Stimulated activated naive CD8-positive, alpha-beta T cell treated with anti-CD3 and anti-CD28 coated beads, Interleukin-15, amount 100 ng/mL, for 72 hours (primary cell): ENCODE measurements around the gene RIPOR1.

Experiments used
- ATAC-seq: fragments of 150-1000 bp; cut with Tn5 transposase; 2 replicates; pipeline ENCODE4 v1.10.0; 2021; ENCODE audit warnings: mild to moderate bottlenecking, moderate library complexity
- DNase-seq, 2 donors: peaks; one replicate each; pipeline ENCODE4 v3.0.0; 2021 to 2022
- H3K27ac Mint-ChIP-seq, 2 donors: one replicate each; pipeline ENCODE4 v1.8.0; 2022; ENCODE audit warnings: mild to moderate bottlenecking in 2 of 2, mixed read lengths in 2 of 2, moderate library complexity in 2 of 2
- H3K27me3 Mint-ChIP-seq: one replicate; pipeline ENCODE4 v1.8.0; 2022; ENCODE audit warnings: mixed read lengths
- H3K4me1 Mint-ChIP-seq: one replicate; pipeline ENCODE4 v1.8.0; 2022; ENCODE audit warnings: mild to moderate bottlenecking, mixed read lengths
- H3K4me3 Mint-ChIP-seq, 2 donors: one replicate each; pipeline ENCODE4 v1.8.0; 2022; ENCODE audit warnings: mild to moderate bottlenecking in 2 of 2, mixed read lengths in 2 of 2, moderate library complexity in 1 of 2
- H3K9me3 Mint-ChIP-seq, 2 donors: one replicate each; pipeline ENCODE4 v1.8.0; 2022; ENCODE audit warnings: mixed read lengths in 2 of 2

The RIPOR1 gene

DNA sequence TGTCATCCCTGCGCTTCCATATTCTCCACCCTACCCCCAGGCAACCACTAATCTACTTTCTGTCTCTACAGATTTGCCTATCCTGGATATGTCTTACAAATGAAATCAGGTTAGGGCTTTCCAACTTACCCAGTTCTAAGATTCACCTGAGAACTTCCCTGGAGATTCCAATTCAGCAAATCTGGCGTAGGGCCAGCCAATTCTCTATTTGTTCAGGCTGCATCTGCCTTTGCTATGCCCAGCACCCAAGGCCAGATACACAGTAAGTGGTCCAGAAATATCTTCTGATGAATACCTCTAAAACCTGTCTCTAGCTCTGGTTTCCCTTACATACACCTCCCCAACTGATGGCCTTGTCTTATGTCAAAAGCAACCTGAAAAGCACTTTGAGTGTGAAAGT lies 23.3 kb downstream of the RIPOR1 start:
- DNase-seq (no peak), ATAC-seq (no peak)
- no peaks in the 10 kb centered on the region for H3K9me3 Mint-ChIP-seq
- peak overlapping the region in 1 of 2 donors; percentile 44 for H3K27ac Mint-ChIP-seq
- peaks cover 75% of the 10 kb centered on the region for H3K4me1 Mint-ChIP-seq
- no peak overlapping the region for H3K4me3 Mint-ChIP-seq
- no peaks in the 10 kb centered on the region for H3K27me3 Mint-ChIP-seq

DNA sequence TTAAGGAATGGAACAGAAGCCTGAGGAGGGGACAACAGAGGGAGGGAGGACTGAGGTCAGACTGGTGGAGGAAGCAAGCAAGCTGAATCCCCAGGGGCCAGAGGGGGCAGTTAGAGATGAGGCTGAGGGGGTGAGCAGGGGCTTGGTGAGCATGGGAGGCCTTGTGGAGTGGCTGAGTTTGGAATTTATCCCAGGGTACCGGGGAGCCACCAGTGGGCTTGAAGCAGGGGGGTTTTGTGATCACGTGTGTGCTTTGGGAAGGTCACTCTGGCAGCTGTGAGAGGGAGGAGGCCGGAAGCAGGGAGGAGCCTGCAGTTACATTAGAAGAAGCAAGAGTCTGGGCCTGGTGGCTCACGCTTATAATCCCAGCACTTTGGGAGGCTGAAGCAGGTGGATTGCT lies 23.8 kb downstream of the RIPOR1 start:
- Mint-ChIP-seq H3K4me1 (peaks cover 75% of the 10 kb centered on the region), H3K27ac (peak overlapping the region; percentile 87 to 92), H3K27me3 (no peaks in the 10 kb centered on the region), H3K9me3 (no peaks in the 10 kb centered on the region), H3K4me3 (peak overlapping the region in 1 of 2 donors; percentile 55)
- ATAC-seq (no peak), DNase-seq (no peak)

DNA sequence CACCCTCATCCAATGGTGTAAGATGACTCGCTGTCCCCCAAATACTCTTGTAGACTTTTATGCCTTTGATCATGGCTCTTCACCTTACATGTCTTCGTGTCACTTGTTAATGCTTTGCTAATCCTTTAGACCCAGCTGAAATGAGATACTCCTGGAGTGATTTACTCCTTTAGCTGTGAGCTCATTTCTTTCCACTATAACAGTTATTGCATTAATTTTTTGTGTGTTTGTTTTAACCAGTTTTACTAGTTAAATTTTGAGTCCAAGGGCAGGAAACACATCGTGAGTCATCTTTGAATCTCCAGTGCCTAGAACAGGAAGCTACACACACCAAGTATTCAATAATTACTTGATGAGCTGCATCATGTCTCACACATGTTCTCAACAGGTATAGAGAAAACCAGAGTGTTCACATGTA lies 27.2 kb downstream of the RIPOR1 start:
- H3K9me3 Mint-ChIP-seq, result no peaks in the 10 kb centered on the region
- ATAC-seq, result peak; percentile 97
- peaks cover 68% of the 10 kb centered on the region for H3K4me1 Mint-ChIP-seq
- no peaks in the 10 kb centered on the region for H3K27me3 Mint-ChIP-seq
- DNase-seq, result no peak
- peak overlapping the region; percentile 95 to 97 for H3K27ac Mint-ChIP-seq
- peak overlapping the region; percentile 71 to 73 for H3K4me3 Mint-ChIP-seq

DNA sequence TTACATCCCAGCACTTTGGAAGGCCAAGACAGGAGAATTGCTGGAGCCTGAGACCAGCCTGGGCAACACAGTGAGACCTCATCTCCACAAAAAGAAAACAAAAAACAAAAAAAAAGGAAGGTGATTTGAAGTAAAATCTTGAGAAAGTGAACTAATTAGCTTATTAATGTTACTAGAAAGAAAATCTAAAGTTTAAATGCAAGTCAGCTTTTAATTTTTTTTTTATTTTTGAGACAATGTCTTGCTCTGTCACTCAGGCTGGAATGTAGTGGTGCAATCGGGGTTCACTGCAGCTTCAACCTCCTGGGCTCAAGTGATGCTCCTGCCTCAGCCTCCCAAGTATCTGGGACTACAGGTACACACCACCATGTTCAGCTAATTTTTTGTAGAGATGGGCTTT lies 30.2 kb downstream of the RIPOR1 start:
- peaks cover 56% of the 10 kb centered on the region for H3K4me1 Mint-ChIP-seq
- no peaks in the 10 kb centered on the region for H3K27me3 Mint-ChIP-seq

DNA sequence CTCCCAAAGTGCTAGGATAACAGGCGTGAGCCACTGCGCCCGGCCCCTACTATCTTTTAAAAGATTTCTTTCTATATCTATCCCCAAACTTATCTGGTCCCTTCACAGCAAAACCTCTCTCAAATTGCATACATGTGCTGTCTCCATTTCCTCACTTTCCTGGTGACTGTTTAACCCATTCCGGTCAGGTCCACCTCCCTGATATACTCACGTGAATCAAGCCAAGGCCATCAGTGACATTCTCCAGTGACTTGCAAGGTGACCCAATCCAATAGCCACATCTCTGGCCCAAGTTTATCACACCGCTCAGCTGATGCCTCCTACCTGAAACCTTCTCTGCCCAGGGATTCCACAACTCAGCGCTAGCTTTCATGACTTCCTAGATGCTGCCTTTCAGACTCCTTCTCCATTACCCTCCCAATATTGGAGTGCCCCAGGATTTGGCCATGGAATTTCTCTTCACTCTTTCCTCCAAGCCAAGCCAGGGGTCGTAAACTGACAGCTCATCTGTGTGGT lies 32.3 kb downstream of the RIPOR1 start:
- Mint-ChIP-seq H3K27me3 (no peaks in the 10 kb centered on the region), H3K4me1 (peaks cover 58% of the 10 kb centered on the region), H3K4me3 (peak overlapping the region; percentile 89 to 94), H3K9me3 (no peaks in the 10 kb centered on the region), H3K27ac (peak overlapping the region; percentile 37 to 84)
- ATAC-seq (no peak), DNase-seq (no peak)

More for the DNA sequence above, 30.2 kb downstream of the RIPOR1 start:
- Mint-ChIP-seq H3K27ac (no peak overlapping the region), H3K4me3 (no peak overlapping the region), H3K9me3 (no peaks in the 10 kb centered on the region)
- DNase-seq (no peak), ATAC-seq (no peak)

DNA sequence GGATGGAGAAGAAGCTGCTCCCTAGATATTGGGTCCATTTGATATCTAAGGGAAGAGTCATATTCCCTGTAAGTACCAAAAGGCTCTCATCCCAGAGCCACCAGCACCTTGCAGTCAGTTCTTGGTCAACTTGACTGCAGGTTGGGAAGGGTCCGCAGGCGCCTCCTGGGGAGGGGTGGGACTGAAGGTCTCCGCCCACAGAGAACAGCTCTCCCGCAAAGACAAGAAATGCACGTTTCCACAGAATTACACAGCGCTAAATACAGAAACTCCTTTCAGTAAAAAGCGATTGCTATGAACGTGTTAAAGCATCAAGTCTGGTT lies 32.8 kb downstream of the RIPOR1 start:
- DNase-seq (no peak), ATAC-seq (no peak)
- Mint-ChIP-seq H3K4me1 (peaks cover 55% of the 10 kb centered on the region), H3K9me3 (no peaks in the 10 kb centered on the region), H3K27me3 (no peaks in the 10 kb centered on the region), H3K27ac (peak overlapping the region; percentile 37 to 84), H3K4me3 (peak overlapping the region; percentile 89 to 94)

DNA sequence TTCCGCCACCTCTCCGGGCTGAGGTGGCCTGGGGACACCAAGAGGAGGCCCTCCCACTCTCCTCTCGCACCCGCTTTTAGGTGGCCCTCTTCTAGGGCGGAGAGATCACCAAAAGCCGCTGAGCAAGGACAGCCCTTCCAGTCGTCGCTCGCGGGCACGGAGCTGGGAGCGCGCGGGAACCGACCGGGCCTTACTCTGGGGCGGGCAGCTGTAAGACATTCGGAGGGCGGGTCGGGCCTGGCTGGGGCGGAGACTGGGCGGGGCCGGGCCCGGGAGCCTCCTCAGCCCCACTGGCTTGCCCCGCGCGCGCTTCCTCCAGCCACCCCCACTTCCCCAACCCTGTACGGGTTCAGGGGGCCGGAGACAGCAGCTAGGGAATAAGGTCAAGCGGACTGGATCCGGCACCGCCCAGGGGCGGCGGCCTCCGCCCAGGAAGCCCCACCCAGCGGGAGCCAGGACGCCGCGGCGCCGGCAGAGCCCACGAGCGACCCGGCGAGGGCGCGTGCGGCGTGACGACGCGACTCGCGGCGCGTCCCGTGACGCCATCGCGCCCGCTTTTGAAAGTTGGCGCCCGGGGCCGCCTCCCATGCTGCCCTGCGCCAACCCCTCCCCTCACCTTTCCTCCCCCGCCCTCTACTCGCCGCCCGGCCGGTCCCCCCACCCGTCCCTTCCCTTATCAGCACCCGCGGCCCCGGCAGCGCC lies 33.3 kb downstream of the RIPOR1 start:
- Mint-ChIP-seq H3K4me1 (peaks cover 55% of the 10 kb centered on the region), H3K9me3 (no peaks in the 10 kb centered on the region), H3K4me3 (peak overlapping the region; percentile 89 to 94), H3K27me3 (no peaks in the 10 kb centered on the region), H3K27ac (peak overlapping the region; percentile 93 to 98)
- DNase-seq (peak; percentile 98), ATAC-seq (peak; percentile 92)

DNA sequence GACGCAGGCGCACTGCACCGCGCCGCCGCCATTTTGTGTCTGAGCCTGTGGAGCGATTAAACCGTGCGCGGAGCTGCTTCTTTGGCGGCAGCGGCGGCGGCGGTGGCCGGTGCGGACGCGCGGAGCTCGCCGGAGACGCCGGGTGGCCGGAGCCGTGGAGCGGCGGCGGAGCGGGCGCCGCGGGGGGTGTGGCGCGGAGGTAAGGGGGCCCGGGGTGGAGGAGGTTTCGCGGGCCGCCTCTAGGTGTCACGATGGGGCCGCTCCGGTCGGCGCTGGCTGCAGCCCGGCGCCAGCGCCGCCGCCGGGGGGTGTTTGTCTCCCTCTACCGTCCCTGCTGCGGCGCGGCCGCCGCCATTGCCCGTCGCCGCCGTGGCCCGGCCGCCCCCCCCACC lies 33.9 kb downstream of the RIPOR1 start, which contains the start of gene CTCF:
TSS of gene CTCF (plus strand) at position 1 of the 392 bp plus-strand sequence. CDS start 48,307 bp downstream, outside the sequence.
- Mint-ChIP-seq H3K4me3 (peak within 1 kb of the TSS; percentile 89 to 94), H3K27me3 (no peaks in the 10 kb centered on the region), H3K9me3 (no peaks in the 10 kb centered on the region), H3K4me1 (peaks cover 55% of the 10 kb centered on the region), H3K27ac (peak within 1 kb of the TSS; percentile 98)
- DNase-seq (peak in 1 of 2 donors; percentile 82), ATAC-seq (peak; percentile 67)

DNA sequence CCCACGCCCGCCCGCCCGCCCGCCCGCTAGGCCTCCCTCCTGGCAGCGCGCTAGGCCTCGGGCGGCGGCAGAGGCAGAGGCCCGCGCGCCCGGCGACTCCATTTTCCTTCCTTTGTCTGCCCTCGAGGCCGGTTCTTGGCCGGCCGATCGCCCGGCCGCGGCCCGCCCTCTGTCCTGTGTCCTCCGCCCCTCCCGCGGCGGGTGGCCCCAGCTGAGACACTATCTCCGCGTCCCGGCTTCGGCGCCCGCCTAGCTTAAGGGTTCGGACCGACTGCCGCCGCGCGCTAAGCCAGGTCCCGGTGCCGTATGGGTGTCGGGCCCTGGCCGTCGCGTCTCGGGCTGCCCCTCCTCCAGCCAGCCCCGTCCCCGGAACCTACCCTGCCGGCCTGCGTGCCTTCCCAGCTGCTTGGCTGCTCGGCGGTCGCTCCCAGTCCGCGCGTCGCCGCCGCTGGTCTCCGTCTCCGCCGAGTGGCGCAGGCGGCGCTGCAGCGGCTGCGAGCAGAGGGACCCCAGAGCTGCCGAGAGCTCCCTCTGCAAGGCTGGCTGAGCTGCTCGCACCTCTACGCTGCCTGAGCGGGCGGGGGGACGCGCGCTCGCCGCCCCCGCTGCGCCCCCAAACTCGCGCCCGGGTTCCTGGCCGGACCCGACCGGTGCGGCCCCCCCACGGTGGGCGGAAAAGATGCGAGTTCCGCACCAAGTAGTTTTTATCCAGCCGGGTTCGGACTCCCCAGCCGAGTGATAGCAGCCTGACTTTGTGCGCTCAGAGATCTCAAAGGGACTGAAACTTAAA lies 34.5 kb downstream of the RIPOR1 start:
- peak overlapping the region; percentile 96 to 98 for H3K27ac Mint-ChIP-seq
- H3K4me1 Mint-ChIP-seq, result peaks cover 52% of the 10 kb centered on the region
- DNase-seq, result peak; percentile 78
- H3K4me3 Mint-ChIP-seq, result peak overlapping the region; percentile 89 to 91
- no peaks in the 10 kb centered on the region for H3K27me3 Mint-ChIP-seq
- ATAC-seq, result peak; percentile 18
- H3K9me3 Mint-ChIP-seq, result no peaks in the 10 kb centered on the region

DNA sequence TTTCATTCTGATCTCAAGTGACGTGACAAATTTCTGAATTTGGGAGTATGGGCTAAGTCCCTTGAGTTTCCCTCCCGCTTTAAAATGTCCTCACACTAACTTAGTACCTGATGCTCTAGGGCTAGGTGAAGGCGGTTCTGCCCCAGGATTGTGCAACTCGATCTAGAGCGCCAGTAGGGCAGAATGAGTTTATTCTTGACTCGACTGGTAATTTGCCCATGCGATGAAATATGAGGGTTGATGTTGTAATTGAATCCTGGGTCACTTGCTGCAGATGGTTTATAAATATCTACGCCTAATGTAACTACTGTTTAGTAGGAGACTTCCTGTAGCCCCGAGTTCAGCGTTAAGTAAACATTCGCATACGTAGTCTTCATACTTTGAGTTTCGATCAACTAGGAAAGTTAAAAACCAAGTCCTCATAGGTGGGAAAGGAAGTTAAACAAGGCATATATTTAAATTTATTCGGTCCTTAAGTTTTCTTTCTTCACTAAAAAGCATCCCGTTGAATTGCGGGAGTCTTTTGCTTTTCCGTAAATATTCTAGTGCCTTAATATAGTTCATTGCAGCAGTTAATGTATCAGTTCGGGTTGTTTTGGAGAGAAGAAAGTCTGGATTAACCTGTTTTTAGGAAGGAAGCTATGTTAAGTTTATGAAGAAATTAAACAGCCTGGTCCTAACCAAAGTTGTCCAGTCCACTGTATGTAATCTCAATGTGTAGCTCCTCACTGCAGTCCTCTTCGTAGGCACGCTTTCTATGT lies 35.3 kb downstream of the RIPOR1 start:
- Mint-ChIP-seq H3K9me3 (no peaks in the 10 kb centered on the region), H3K27ac (peak overlapping the region; percentile 89 to 98), H3K4me3 (peak overlapping the region; percentile 89 to 91), H3K4me1 (peaks cover 60% of the 10 kb centered on the region), H3K27me3 (no peaks in the 10 kb centered on the region)
- ATAC-seq (no peak), DNase-seq (peak in 1 of 2 donors; percentile 48)

DNA sequence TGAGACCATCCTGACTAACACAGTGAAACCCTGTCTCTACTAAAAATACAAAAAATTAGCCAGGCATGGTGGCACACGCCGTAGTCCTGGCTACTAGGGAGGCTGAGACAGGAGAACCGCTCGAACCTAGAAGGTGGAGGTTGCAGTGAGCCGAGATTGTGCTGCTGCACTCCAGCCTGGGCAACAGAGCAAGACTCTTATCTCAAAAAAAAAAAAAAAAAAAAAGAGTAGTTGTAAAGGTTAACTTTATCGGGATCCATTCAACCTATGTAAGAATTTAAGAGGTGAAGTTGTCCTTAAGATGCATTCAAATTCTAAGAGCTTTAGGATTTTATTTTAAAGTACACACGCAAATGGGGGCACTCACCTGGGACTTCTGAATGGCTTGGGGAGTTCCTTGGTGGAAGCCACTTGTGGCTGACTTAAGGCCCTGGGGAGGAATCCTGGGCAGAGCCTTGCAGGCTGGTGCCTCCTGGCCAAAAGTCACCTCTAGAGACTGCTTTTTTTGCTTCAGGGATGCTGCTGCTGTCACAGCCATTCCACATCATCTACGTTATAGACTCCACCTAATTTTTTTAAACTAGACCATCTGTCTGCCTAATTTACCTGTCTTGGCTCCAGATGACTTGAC lies 37.0 kb downstream of the RIPOR1 start:
- no peak overlapping the region for H3K27ac Mint-ChIP-seq
- peaks cover 52% of the 10 kb centered on the region for H3K4me1 Mint-ChIP-seq
- ATAC-seq, result no peak
- no peaks in the 10 kb centered on the region for H3K9me3 Mint-ChIP-seq
- DNase-seq, result no peak
- no peaks in the 10 kb centered on the region for H3K27me3 Mint-ChIP-seq
- H3K4me3 Mint-ChIP-seq, result peak overlapping the region in 1 of 2 donors; percentile 3

DNA sequence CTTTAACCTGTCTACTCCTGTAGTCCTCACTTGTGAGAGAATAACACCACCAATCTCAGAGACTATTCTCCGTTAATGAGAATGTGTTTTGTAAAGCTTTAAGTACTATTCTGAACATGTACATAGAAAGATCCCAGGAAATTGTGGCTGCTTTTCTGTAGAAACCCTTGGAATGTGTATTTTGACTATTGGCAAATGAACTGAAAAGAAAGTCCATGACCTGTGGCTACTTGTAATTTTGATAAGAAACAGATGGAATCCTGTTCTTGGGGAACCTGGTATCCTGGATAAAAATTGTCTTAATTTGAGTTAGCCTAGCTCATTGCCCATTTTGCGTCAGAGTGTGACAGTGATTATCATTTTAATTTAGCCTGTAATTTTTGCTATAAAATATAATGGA lies 42.8 kb downstream of the RIPOR1 start:
- H3K4me1 Mint-ChIP-seq, result peaks cover 24% of the 10 kb centered on the region
- ATAC-seq (no peak), DNase-seq (no peak)
- H3K4me3 Mint-ChIP-seq, result no peak overlapping the region
- no peaks in the 10 kb centered on the region for H3K27me3 Mint-ChIP-seq
- H3K27ac Mint-ChIP-seq, result peak overlapping the region in 1 of 2 donors; percentile 27
- no peaks in the 10 kb centered on the region for H3K9me3 Mint-ChIP-seq

DNA sequence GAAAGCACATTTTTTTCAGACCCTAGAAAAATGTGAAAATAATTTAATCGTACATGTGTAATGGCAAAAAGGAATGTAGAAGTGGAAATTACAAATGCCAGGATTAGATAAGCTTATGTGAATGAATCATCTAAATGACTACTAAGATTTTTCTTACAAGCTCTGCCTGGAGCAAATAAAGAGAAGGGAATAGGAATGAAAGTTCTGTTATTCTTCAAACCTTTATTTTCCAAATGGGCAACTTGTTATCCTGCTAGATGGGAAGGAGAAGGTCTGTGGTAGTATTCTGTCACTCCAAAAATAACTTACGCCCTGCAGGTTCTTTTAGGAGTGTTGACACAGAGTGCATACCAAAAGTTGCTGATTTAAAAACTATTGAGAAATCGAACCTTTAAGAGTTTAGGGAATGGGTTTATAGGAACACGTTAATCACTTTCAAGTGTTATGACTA lies 43.4 kb downstream of the RIPOR1 start:
- ATAC-seq (no peak), DNase-seq (no peak)
- no peak overlapping the region for H3K4me3 Mint-ChIP-seq
- no peaks in the 10 kb centered on the region for H3K9me3 Mint-ChIP-seq
- no peaks in the 10 kb centered on the region for H3K27me3 Mint-ChIP-seq
- peak overlapping the region in 1 of 2 donors; percentile 6 for H3K27ac Mint-ChIP-seq
- peaks cover 18% of the 10 kb centered on the region for H3K4me1 Mint-ChIP-seq

DNA sequence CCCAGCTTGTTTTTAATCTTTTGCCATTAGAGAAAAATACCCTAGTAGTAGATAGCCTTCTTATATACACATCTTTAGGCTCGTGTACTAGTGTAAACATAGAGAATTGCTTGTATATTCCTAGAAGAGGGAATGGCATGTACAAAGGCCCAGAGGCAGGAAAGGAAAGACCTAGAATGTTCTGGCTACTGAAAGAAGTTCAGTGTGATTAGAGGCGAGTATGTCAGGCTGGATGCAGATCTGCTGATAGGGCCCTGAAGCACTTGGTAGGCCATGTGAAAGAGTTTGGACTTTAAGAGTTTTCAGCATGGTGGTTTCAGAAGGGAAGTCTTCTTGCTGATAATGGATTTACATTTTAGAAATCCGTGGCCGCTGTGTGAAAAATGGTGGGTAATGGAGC lies 51.1 kb downstream of the RIPOR1 start:
- H3K27me3 Mint-ChIP-seq, result no peaks in the 10 kb centered on the region
- no peak overlapping the region for H3K4me3 Mint-ChIP-seq
- H3K4me1 Mint-ChIP-seq, result peaks cover 16% of the 10 kb centered on the region
- peak overlapping the region in 1 of 2 donors; percentile 89 for H3K27ac Mint-ChIP-seq
- ATAC-seq, result no peak
- no peak for DNase-seq
- no peaks in the 10 kb centered on the region for H3K9me3 Mint-ChIP-seq

DNA sequence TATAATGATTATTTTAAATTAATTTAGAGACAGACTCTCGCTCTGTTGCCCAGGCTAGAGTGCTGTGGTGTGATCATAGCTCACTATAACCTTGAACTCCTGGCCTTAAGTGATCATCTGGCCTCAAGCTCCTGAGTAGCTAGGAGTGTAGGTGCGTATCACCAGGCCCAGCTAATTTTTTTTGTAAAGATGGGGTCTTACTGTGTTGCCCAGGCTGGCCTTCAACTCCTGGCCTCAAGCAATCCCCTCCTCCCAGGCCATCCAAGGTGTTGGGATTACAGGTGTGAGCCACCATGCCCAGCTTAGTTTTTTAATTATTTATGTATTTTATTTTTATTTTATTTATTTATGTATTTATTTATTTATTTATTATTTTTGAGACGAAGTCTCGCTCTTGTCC lies 51.6 kb downstream of the RIPOR1 start:
- Mint-ChIP-seq H3K4me1 (peaks cover 21% of the 10 kb centered on the region), H3K9me3 (no peaks in the 10 kb centered on the region), H3K27me3 (no peaks in the 10 kb centered on the region), H3K27ac (no peak overlapping the region), H3K4me3 (no peak overlapping the region)
- DNase-seq (no peak), ATAC-seq (no peak)
